ENCODE measurements around the gene GLOD4. TPM values are rescaled to one million over a fixed set of nuclear protein-coding genes. Genes with fewer than 3 reads are reported as not detected.

Gene GLOD4
- polyA plus RNA-seq, 1 donor from 2014 or later: 235 TPM

- H2AFZ ChIP-seq (ENCODE audit: low read depth, low read length): no peak overlapping the region
- peaks cover 19% of the 10 kb centered on the region for H3K79me2 ChIP-seq (replicated peaks; ENCODE audit: insufficient read depth, low read length)
- peaks cover 3% of the 10 kb centered on the region for H3K36me3 ChIP-seq (ENCODE audit: insufficient read depth, low read length)
- no peaks in the 10 kb centered on the region for H3K27me3 ChIP-seq (ENCODE audit: insufficient read depth, low read depth, low read length)
- no peaks in the 10 kb centered on the region for H4K20me1 ChIP-seq (ENCODE audit: insufficient read depth)
- H3K4me2 ChIP-seq (ENCODE audit: low read length): peak overlapping the region; percentile 78
- no peaks in the 10 kb centered on the region for H3K9me2 ChIP-seq (ENCODE audit: insufficient read depth, low read length)
- H3K4me3 ChIP-seq (ENCODE audit: low read length): peak overlapping the region; percentile 86
- H3K9ac ChIP-seq (ENCODE audit: low read length): peak overlapping the region; percentile 79
- H3K27ac ChIP-seq (ENCODE audit: low read length): peak overlapping the region; percentile 58
- no peak for TF ChIP-seq POLR2AphosphoS5 (IDR thresholded peaks at IDR 0.05)
- TF ChIP-seq EP300 (conservative IDR thresholded peaks at IDR 0.05; ENCODE audit: poor library complexity, severe bottlenecking): no peak
- no peak for TF ChIP-seq MXI1 (conservative IDR thresholded peaks at IDR 0.05; ENCODE audit: poor library complexity, severe bottlenecking)
- TF ChIP-seq EZH2 (IDR thresholded peaks at IDR 0.05; ENCODE audit: borderline replicate concordance, insufficient read depth, low read length, poor library complexity, severe bottlenecking): no peak
- no peak for TF ChIP-seq RAD21 (conservative IDR thresholded peaks at IDR 0.05)
- no peak for TF ChIP-seq TAF1 (IDR thresholded peaks at IDR 0.05; ENCODE audit: low read depth)
- TF ChIP-seq REST (IDR thresholded peaks at IDR 0.05; ENCODE audit: borderline replicate concordance): no peak
- TF ChIP-seq CTCF (IDR thresholded peaks at IDR 0.05; ENCODE audit: poor library complexity, severe bottlenecking): no peak
- TF ChIP-seq SMC3 (conservative IDR thresholded peaks at IDR 0.05; ENCODE audit: poor library complexity): no peak
- H3K9me3 ChIP-seq (ENCODE audit: low read length): no peaks in the 10 kb centered on the region
- H3F3A ChIP-seq (ENCODE audit: insufficient read depth, low read length, poor library complexity, severe bottlenecking): peaks cover 3% of the 10 kb centered on the region
These were observed 48.3 kb downstream of the GLOD4 start for GRCh38 chr17:733743-734142.

- peak overlapping the region; percentile 78 for H3K4me2 ChIP-seq (ENCODE audit: low read length)
- TF ChIP-seq POLR2AphosphoS5 (IDR thresholded peaks at IDR 0.05): no peak
- TF ChIP-seq MXI1 (conservative IDR thresholded peaks at IDR 0.05; ENCODE audit: poor library complexity, severe bottlenecking): peak; percentile 73
- no peaks in the 10 kb centered on the region for H3K27me3 ChIP-seq (ENCODE audit: insufficient read depth, low read depth, low read length)
- no peaks in the 10 kb centered on the region for H3K9me3 ChIP-seq (ENCODE audit: low read length)
- H3K9me2 ChIP-seq (ENCODE audit: insufficient read depth, low read length): no peaks in the 10 kb centered on the region
- no peaks in the 10 kb centered on the region for H4K20me1 ChIP-seq (ENCODE audit: insufficient read depth)
- peaks cover 19% of the 10 kb centered on the region for H3K79me2 ChIP-seq (replicated peaks; ENCODE audit: insufficient read depth, low read length)
- H3K36me3 ChIP-seq (ENCODE audit: insufficient read depth, low read length): peaks cover 3% of the 10 kb centered on the region
- peak overlapping the region; percentile 58 for H3K27ac ChIP-seq (ENCODE audit: low read length)
- H3K9ac ChIP-seq (ENCODE audit: low read length): peak overlapping the region; percentile 79
- peak overlapping the region; percentile 86 for H3K4me3 ChIP-seq (ENCODE audit: low read length)
- H3F3A ChIP-seq (ENCODE audit: insufficient read depth, low read length, poor library complexity, severe bottlenecking): peaks cover 3% of the 10 kb centered on the region
- peak overlapping the region; percentile 4 for H2AFZ ChIP-seq (ENCODE audit: low read depth, low read length)
These were observed 49.0 kb downstream of the GLOD4 start for GRCh38 chr17:732902-733720.
